ENCODE data around the gene SLCO3A1.

The SLCO3A1 gene

GRCh38 chr15:92061511-92062195 lies 208.1 kb downstream of the SLCO3A1 start:
- no peak overlapping the region for H3K27ac ChIP-seq (replicated peaks)
- no peak for DNase-seq (ENCODE audit: low read depth in 1 of 2, low spot score in 1 of 2)
- TF ChIP-seq REST (IDR thresholded peaks at IDR 0.05; ENCODE audit: insufficient replicate concordance, low read depth) (no peak), CTCF (IDR thresholded peaks at IDR 0.05; ENCODE audit: insufficient read depth, low read length) (no peak), SPI1 (IDR thresholded peaks at IDR 0.05; ENCODE audit: borderline replicate concordance, low read depth) (no peak), GABPA (IDR thresholded peaks at IDR 0.05; ENCODE audit: low read depth) (no peak), POLR2AphosphoS5 (IDR thresholded peaks at IDR 0.05; ENCODE audit: low read depth) (no peak)
- H3K27me3 ChIP-seq (ENCODE audit: insufficient read depth, poor library complexity, severe bottlenecking): no peaks in the 10 kb centered on the region
- no peak overlapping the region for H3K4me3 ChIP-seq (replicated peaks; ENCODE audit: insufficient read depth, low read length)

GRCh38 chr15:92062505-92062904 lies 209.0 kb downstream of the SLCO3A1 start:
- no peak for DNase-seq (ENCODE audit: low read depth in 1 of 2, low spot score in 1 of 2)
- H3K27ac ChIP-seq (replicated peaks): no peak overlapping the region
- no peak overlapping the region for H3K4me3 ChIP-seq (replicated peaks; ENCODE audit: insufficient read depth, low read length)
- TF ChIP-seq SPI1 (IDR thresholded peaks at IDR 0.05; ENCODE audit: borderline replicate concordance, low read depth): no peak
- no peak for TF ChIP-seq POLR2AphosphoS5 (IDR thresholded peaks at IDR 0.05; ENCODE audit: low read depth)
- no peak for TF ChIP-seq REST (IDR thresholded peaks at IDR 0.05; ENCODE audit: insufficient replicate concordance, low read depth)
- TF ChIP-seq CTCF (IDR thresholded peaks at IDR 0.05; ENCODE audit: insufficient read depth, low read length): no peak
- TF ChIP-seq GABPA (IDR thresholded peaks at IDR 0.05; ENCODE audit: low read depth): no peak
- no peaks in the 10 kb centered on the region for H3K27me3 ChIP-seq (ENCODE audit: insufficient read depth, poor library complexity, severe bottlenecking)

- no peak overlapping the region for H3K27ac ChIP-seq (replicated peaks)
- DNase-seq (ENCODE audit: low read depth in 1 of 2, low spot score in 1 of 2): peak in 1 of 2 experiments; percentile 1
- no peaks in the 10 kb centered on the region for H3K27me3 ChIP-seq (ENCODE audit: insufficient read depth, poor library complexity, severe bottlenecking)
- TF ChIP-seq POLR2AphosphoS5 (IDR thresholded peaks at IDR 0.05; ENCODE audit: low read depth): no peak
- no peak for TF ChIP-seq CTCF (IDR thresholded peaks at IDR 0.05; ENCODE audit: insufficient read depth, low read length)
- TF ChIP-seq GABPA (IDR thresholded peaks at IDR 0.05; ENCODE audit: low read depth): no peak
- no peak for TF ChIP-seq SPI1 (IDR thresholded peaks at IDR 0.05; ENCODE audit: borderline replicate concordance, low read depth)
- no peak for TF ChIP-seq REST (IDR thresholded peaks at IDR 0.05; ENCODE audit: insufficient replicate concordance, low read depth)
- H3K4me3 ChIP-seq (replicated peaks; ENCODE audit: insufficient read depth, low read length): no peak overlapping the region
Observed at GRCh38 chr15:92068121-92068520, 214.6 kb downstream of the SLCO3A1 start.

Measured in HL-60 (cell line).